ENCODE measurements around the gene FSIP1. TPM values are rescaled to one million over a fixed set of nuclear protein-coding genes. Genes with fewer than 3 reads are reported as not detected.

The FSIP1 gene
- polyA plus RNA-seq, 1 experiment = 0.43 TPM

GRCh38 chr15:39608185-39609139, 174.2 kb downstream of the FSIP1 start:
- CTCF ChIA-PET = interaction anchor here (0.6 to 1.7 kb wide), 2 partner anchors 148 to 712 kb away, joined by 5 to 6 read pairs; no protein-coding TSS in a partner anchor
- no peak for TF ChIP-seq CTCF (IDR thresholded peaks at IDR 0.05; ENCODE audit: low read depth, low read length)
- H3K9me3 ChIP-seq (ENCODE audit: control insufficient read depth, insufficient read depth, low read length) = peaks cover 9% of the 10 kb centered on the region
- POLR2A ChIA-PET = no interaction called here
- no peaks in the 10 kb centered on the region for H3K27me3 ChIP-seq (ENCODE audit: control insufficient read depth, insufficient read depth, low read length)
- DNase-seq (ENCODE audit: low read depth, low spot score) = no peak
- H3K4me3 ChIP-seq (ENCODE audit: low read depth, low read length) = no peak overlapping the region
- H3K27ac ChIP-seq (ENCODE audit: low read depth, low read length) = no peak overlapping the region

GRCh38 chr15:39605146-39605545, 177.5 kb downstream of the FSIP1 start:
- ChIA-PET CTCF (interaction anchor here (1.4 to 1.5 kb wide), 2 partner anchors 16 to 152 kb away, joined by 3 to 5 read pairs; no protein-coding TSS in a partner anchor), POLR2A (no interaction called here)
- TF ChIP-seq CTCF (IDR thresholded peaks at IDR 0.05; ENCODE audit: low read depth, low read length) = no peak

GRCh38 chr15:39602143-39602542, 180.5 kb downstream of the FSIP1 start:
- Histone ChIP-seq H3K27ac (ENCODE audit: low read depth, low read length) (no peak overlapping the region), H3K4me3 (ENCODE audit: low read depth, low read length) (no peak overlapping the region), H3K9me3 (ENCODE audit: control insufficient read depth, insufficient read depth, low read length) (no peaks in the 10 kb centered on the region), H3K27me3 (ENCODE audit: control insufficient read depth, insufficient read depth, low read length) (no peaks in the 10 kb centered on the region)
- ChIA-PET POLR2A (interaction anchor here (0.6 kb wide), 1 partner anchor 154 kb away, joined by 3 read pairs; no protein-coding TSS in a partner anchor), CTCF (interaction anchor here (3.1 kb wide), 1 partner anchor 155 kb away, joined by 15 read pairs; no protein-coding TSS in a partner anchor)
- DNase-seq (ENCODE audit: low read depth, low spot score) = no peak
- 0 out of 2 replicates have a peak, but pooled peaks have one; percentile 12 for TF ChIP-seq CTCF (IDR thresholded peaks at IDR 0.05; ENCODE audit: low read depth, low read length)

More at GRCh38 chr15:39605146-39605545, 177.5 kb downstream of the FSIP1 start:
- Histone ChIP-seq H3K27me3 (ENCODE audit: control insufficient read depth, insufficient read depth, low read length) (no peaks in the 10 kb centered on the region), H3K27ac (ENCODE audit: low read depth, low read length) (no peak overlapping the region), H3K4me3 (ENCODE audit: low read depth, low read length) (no peak overlapping the region), H3K9me3 (ENCODE audit: control insufficient read depth, insufficient read depth, low read length) (peaks cover 6% of the 10 kb centered on the region; the same call in 1 of the 2 replicates)
- DNase-seq (ENCODE audit: low read depth, low spot score) = no peak

GRCh38 chr15:39599871-39600270, 182.8 kb downstream of the FSIP1 start:
- ChIA-PET POLR2A (interaction anchor here (0.6 to 1.3 kb wide), 5 partner anchors 25 to 723 kb away, joined by 3 to 9 read pairs (median 4); partner anchors contain the start of gene INAFM2), CTCF (interaction anchor here (0.6 to 2.6 kb wide), 3 partner anchors 86 to 171 kb away, joined by 3 to 24 read pairs (median 3); no protein-coding TSS in a partner anchor)
- TF ChIP-seq CTCF (IDR thresholded peaks at IDR 0.05; ENCODE audit: low read depth, low read length) = no peak
- Histone ChIP-seq H3K4me3 (ENCODE audit: low read depth, low read length) (no peak overlapping the region), H3K27me3 (ENCODE audit: control insufficient read depth, insufficient read depth, low read length) (no peaks in the 10 kb centered on the region), H3K27ac (ENCODE audit: low read depth, low read length) (no peak overlapping the region), H3K9me3 (ENCODE audit: control insufficient read depth, insufficient read depth, low read length) (no peaks in the 10 kb centered on the region)
- no peak for DNase-seq (ENCODE audit: low read depth, low spot score)

Measured in AG04450 (cell line).